Activated T-helper 2 cell treated with anti-CD3 and anti-CD28 coated beads, Interferon-gamma antibody, Interleukin-2, Interleukin-4, amounts not matched to agents 10 μg/mL and 5 μg/mL and 100 μg/mL, durations not matched to agents 14 hours and 24 hours and 36 hours (primary cell): ENCODE measurements around the gene CYP2W1. TPM values are rescaled to one million over a fixed set of nuclear protein-coding genes. Genes with fewer than 3 reads are reported as not detected.
A peak's percentile ranks its signal among the peaks of the same experiment; 100 is the strongest.

Source experiments
- DNase-seq: peaks from one replicate; pipeline ENCODE4 v3.0.0; 2021; ENCODE audit warnings: low spot score
- H3K27ac Mint-ChIP-seq: one replicate; pipeline ENCODE4 v1.8.0; 2021; ENCODE audit warnings: mixed read lengths
- H3K27me3 Mint-ChIP-seq: one replicate; pipeline ENCODE4 v1.8.0; 2021; ENCODE audit warnings: low read depth, mixed read lengths
- H3K36me3 Mint-ChIP-seq: one replicate; pipeline ENCODE4 v1.8.0; 2021; ENCODE audit warnings: low read depth, mixed read lengths
- H3K4me1 Mint-ChIP-seq: one replicate; pipeline ENCODE4 v1.8.0; 2021; ENCODE audit warnings: low read depth, mixed read lengths
- H3K4me3 Mint-ChIP-seq: one replicate; pipeline ENCODE4 v1.8.0; 2021; ENCODE audit warnings: low read depth, mild to moderate bottlenecking, moderate library complexity, mixed read lengths
- H3K9me3 Mint-ChIP-seq: one replicate; pipeline ENCODE4 v1.8.0; 2021; ENCODE audit warnings: mixed read lengths
- intact Hi-C: fragments of 100-400 bp; cut with micrococcal nuclease; formaldehyde crosslinking; loops from one replicate; pipeline ENCODE4 v1.15.1; 2023
- total RNA-seq: library from RNA; stranded (reverse); gene quantifications from 2 replicates; pipeline ENCODE4 v1.2.3, GENCODE V29; 2022

CYP2W1 gene
- total RNA-seq, 1 donor from 2014 or later, result not detected

DNA sequence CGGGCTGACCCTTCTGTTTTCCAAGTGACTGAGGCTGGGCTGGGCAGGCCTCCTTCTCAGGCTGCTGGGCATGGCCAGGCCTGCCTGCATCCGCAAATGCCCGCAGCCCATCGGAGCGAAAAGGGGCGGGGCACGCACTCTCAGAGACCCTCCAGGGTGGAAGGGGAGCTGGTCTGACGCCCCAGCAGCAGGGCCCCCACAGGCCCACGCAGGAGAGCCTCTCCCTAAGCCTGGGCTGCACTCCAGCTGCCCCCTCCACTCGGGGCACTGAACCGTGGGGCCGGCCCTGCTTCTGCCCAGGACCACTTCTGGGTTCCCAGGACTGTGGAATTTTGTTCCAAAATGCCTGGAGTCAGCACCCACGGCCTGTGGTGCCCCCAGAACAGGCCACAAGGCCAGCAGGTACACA lies 37.8 kb upstream of the CYP2W1 start:
- Mint-ChIP-seq H3K9me3 (peaks cover 18% of the 10 kb centered on the region), H3K4me3 (no peak overlapping the region), H3K4me1 (peaks cover 20% of the 10 kb centered on the region), H3K36me3 (peaks cover 16% of the 10 kb centered on the region), H3K27ac (no peak overlapping the region), H3K27me3 (peaks cover 2% of the 10 kb centered on the region)
- intact Hi-C loops, result no loop called here
- DNase-seq, result no peak

DNA sequence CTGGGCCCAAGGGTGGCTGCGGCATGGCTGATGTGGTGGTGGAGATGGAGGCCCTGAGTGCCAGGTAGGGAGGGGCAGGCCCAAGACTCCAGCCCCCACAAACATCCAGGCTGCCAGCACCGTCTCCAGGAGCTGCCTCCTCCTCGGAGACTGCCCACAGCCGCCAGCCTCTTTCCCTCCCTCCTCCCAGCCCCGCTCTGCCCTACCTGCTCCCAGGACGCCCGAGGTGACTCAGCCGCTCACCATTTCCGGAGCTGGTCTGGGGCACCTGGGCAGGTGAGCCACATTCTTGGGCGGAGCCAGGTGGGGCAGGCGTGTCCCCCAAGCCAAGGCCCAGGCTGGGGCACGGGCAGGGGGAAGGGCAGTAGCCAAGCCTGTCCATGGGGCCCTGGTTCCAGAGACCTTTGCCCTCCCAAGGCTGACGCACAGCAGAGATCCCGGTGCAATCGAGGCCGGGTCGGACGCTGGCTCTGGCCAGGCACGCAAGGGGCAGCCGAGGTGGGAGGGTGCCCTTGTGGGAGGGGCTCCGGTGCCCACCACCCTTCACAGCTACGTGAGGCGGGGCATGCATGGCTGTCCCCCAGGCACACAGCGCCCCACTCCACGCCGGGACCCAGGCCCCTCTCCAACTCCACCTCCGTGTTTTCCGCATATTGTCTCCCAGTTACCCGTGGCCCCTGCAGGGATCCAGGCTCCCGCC lies 37.3 kb upstream of the CYP2W1 start:
- no peak overlapping the region for H3K27ac Mint-ChIP-seq

DNA sequence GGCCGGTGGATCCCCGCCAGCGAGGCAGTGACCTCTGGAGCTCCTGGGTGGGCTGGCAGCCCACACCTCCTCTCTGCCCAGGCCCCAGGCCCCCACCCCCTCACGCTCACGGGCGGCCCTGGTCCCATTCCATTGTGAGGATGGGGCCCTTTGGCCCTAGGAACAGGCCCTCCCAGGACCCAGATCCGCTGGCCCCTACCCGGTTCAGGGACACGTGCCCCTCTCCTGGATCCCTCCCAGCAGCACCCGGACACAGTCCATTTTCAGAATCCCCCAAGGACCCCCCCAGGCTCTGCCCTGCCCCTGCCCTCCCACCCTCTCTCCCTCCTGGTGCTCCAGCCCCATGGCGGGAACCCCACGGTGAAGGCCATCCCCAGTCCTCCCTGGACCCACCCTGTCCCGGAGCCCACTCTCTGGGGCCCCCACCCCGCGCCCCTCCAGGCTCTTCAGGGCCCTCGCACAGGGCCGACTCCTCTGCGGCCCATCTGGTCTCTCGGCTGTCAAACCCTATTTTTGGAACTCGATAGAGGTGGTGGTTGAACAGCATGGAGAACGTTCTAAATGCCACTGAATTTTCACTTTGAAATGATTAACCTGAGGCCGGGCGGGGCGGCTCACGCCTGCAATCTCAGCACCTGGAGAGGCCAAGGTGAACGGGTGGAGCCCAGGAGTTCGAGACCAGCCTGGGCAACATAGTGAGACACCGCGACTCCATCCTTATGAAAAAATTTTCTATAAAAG lies 36.6 kb upstream of the CYP2W1 start:
- intact Hi-C loops, result no loop called here
- peaks cover 2% of the 10 kb centered on the region for H3K27me3 Mint-ChIP-seq
- DNase-seq, result no peak
- H3K4me1 Mint-ChIP-seq, result peaks cover 7% of the 10 kb centered on the region
- H3K4me3 Mint-ChIP-seq, result no peak overlapping the region
- peaks cover 6% of the 10 kb centered on the region for H3K9me3 Mint-ChIP-seq
- peaks cover 12% of the 10 kb centered on the region for H3K36me3 Mint-ChIP-seq
- H3K27ac Mint-ChIP-seq, result no peak overlapping the region

More for the DNA sequence above, 37.3 kb upstream of the CYP2W1 start:
- H3K4me1 Mint-ChIP-seq, result peaks cover 14% of the 10 kb centered on the region
- intact Hi-C loops, result no loop called here
- no peak for DNase-seq
- peaks cover 13% of the 10 kb centered on the region for H3K9me3 Mint-ChIP-seq
- H3K27me3 Mint-ChIP-seq, result peaks cover 2% of the 10 kb centered on the region
- H3K4me3 Mint-ChIP-seq, result no peak overlapping the region
- H3K36me3 Mint-ChIP-seq, result peaks cover 14% of the 10 kb centered on the region

DNA sequence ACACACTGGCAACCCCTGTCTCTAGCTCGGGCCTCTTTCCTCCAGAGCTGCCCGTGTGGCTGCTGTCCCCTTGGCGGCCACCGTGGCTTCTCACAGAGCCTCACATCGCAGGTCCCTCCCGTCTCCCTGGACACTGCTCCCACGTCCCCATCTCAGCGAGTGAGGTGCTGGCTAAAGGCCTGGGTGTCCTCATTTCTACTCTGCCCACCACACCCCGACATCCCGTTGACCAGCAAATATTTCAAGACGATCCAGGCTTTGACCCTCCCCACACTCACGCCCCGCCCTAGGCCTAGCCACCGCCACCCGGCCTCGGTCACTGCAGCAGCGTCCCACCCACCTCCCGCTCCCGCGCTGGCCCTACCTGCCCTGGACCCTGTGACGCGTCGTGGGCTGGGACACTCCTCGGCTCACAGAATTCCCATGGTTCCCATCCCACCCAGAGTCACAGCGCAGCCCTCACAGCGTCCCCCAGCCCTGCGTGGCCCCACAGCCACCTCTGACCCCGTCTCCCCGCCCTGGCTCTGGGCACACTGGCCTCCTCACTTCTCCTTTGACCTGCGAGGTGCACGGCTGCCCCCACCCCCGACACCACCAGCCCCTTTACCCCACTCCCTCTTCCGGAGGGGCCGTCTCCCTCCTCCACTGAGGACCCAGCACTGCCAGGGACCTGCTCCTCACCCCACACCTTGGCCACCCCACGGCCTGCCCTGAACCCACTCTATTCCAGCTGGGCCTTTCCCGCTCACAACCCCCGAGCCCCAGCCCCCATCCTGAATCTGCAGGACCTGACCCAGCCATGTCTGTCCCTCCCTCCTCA lies 35.4 kb upstream of the CYP2W1 start:
- Mint-ChIP-seq H3K4me3 (no peak overlapping the region), H3K27me3 (no peaks in the 10 kb centered on the region), H3K9me3 (no peaks in the 10 kb centered on the region), H3K4me1 (peaks cover 1% of the 10 kb centered on the region), H3K27ac (no peak overlapping the region), H3K36me3 (peaks cover 4% of the 10 kb centered on the region)
- intact Hi-C loops, result no loop called here
- DNase-seq, result no peak

DNA sequence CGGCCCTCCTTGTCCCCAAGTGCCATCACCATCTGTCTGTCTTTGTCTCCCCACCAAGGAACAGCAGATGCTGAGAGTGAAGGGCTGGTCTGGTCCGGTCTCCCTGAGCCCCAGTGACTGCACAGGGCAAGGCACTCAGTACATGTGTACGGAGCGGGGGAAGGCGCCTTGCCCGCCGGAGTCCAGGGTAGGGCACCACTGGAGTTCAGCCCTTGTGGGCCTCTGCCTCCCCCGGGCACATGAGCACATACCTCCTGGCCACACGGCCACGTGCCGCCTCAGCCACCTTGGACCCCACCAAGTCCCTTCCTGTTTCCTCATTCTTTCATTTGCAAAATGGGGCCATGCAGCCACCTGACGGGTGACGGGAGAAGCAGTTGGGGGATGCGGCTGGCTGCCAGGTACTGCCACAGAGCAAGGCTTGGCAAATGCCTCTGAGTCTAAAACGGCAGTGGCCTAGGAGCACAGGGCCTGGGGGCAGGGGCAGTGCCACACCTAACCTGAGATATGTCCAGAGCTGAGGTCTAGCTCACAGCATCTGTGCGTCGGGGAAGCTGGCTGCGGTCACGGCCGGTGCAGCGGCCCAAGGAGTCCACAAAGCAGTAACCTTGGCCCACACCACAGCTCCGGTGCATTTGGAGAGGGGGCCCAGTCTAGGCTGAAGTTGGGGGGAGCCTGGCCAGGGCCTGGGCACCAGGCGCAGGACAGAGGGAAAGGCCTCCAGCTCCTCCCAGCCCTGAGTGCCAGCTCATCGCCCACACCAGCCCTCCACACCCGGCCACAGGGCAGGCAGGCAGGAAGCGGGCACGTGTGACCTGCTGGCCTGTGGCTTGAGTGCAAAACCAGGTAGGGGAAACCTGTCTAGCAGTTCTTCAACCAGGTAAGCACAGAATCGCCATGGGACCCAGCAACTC lies 33.7 kb upstream of the CYP2W1 start:
- intact Hi-C loops, result no loop called here
- no peak overlapping the region for H3K27ac Mint-ChIP-seq
- no peak for DNase-seq
- H3K27me3 Mint-ChIP-seq, result no peaks in the 10 kb centered on the region
- no peaks in the 10 kb centered on the region for H3K9me3 Mint-ChIP-seq
- H3K4me1 Mint-ChIP-seq, result peaks cover 2% of the 10 kb centered on the region
- no peak overlapping the region for H3K4me3 Mint-ChIP-seq
- H3K36me3 Mint-ChIP-seq, result peaks cover 4% of the 10 kb centered on the region

DNA sequence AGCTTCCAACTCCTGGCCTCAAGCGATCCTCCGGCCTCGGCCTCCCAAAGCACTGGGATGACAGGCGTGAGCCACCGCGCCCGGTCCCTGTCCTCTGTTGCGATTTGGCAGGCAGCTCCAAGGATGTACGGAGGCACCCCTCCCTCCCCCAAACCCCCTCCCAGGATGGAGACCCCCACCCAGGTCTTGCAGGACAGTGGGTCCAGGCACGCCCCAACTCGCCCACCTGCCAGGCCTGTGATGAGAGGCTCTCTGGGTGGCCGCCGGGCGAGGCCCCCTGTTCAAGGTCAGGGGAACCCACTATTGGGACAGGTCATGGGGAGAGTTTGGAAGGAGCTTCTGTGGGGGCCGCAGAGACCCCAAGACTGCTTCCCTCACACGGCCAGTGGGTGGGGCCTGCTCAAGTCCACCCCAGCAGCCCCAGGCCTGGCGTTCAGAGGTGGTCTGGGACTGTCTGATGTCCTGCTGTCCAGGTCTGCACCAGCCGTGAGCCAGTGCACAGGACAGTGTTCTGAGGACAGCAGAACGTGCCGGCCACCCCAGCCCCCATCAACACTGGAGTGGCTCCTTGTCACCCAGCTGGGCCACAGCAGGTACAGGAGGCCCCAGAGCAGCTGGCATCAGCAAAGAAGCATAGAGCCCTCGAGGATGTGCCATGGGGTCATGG lies 31.0 kb upstream of the CYP2W1 start:
- H3K36me3 Mint-ChIP-seq, result peaks cover 4% of the 10 kb centered on the region
- H3K27ac Mint-ChIP-seq, result no peak overlapping the region
- no peak for DNase-seq
- H3K4me3 Mint-ChIP-seq, result peak overlapping the region; percentile 54
- no peaks in the 10 kb centered on the region for H3K9me3 Mint-ChIP-seq
- peaks cover 8% of the 10 kb centered on the region for H3K27me3 Mint-ChIP-seq
- intact Hi-C loops, result no loop called here
- H3K4me1 Mint-ChIP-seq, result peaks cover 2% of the 10 kb centered on the region

DNA sequence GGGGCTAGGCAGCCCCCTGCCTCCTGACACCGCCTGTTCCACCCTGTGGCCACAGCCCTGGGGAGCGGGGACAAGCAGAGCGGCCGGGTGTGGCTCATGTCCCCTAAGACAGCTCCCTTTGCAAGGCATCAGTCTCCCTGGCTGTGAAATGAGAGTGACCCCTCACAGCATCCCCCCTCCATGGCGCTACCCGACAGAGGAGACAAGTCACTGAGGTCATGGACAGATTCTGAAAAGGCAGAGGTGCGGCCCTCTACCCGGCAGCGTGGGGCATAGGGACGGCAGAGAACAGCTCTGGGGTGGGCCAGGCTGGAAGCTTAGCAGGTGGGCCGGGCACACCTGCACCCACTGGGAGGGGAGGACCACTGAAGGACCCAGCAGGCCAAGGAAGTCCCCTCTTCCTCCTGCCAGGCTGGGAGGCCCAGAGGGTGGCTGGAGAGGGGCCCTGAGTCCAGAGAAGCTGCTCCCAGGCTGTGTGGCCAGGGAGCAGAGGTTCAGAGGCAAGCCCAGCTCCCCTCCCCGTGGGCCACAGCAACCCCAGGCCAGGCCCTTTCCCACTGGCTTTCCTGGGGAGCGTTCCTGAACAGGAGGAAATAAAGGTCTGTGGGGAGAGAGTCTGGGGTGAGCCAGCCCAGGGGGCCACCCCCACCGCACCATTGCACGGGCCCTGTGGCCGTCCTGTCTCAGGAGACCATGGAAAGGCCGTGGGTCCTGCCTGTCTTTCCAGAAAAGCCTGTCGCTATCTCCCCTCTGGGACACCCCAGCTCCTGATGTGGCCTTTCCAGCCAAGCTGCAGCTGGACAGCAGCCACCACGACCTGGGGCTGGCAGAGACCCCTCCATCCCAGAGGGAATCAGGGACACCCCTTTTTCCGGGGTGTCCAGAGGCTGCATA lies 30.2 kb upstream of the CYP2W1 start:
- intact Hi-C loops, result no loop called here
- DNase-seq, result no peak

DNA sequence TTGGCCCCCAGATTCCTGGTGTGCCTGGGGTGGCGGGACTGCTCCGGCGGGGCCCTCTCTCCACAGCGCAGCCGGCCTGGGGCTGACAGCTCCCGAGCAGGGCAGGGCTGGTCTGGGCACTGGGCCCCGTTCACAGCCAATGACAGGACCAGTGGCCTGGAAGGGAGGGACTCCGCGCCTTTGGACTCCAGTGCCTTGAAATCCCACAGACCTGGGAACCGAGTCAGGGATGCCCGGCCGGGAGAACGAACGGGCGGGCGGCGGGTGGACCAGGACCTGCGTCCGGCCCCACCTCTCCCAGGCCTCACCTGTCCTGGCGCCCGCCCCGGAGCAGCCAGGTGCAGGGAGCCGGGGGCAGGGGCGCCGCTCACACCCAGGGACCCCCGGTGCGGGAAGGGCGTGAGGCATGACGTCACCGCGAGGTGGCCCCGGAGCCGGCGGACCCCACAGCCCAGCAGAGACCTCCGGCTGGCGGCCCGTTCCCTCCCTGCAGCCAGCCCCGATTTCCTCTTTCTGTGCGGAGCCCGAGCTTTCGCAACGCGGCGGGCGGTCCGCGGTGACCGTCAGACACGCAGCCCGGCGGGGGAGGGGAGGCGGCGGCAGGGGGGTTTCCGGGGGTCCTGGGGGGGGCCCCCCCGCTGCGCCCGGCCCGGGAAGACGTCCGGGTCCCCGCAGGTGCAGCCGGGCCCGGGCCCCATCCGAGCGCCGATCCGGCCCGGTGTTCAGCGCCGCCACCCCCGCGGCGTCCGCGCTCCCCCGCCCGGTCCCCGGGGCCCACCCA lies 29.2 kb upstream of the CYP2W1 start:
- H3K27ac Mint-ChIP-seq, result no peak overlapping the region
- no peaks in the 10 kb centered on the region for H3K9me3 Mint-ChIP-seq
- H3K4me3 Mint-ChIP-seq, result peak overlapping the region; percentile 52
- peaks cover 4% of the 10 kb centered on the region for H3K36me3 Mint-ChIP-seq
- DNase-seq, result no peak
- intact Hi-C loops, result loop anchor here (1.0 to 2.0 kb wide), 2 partner anchors 45 to 167 kb away; no protein-coding TSS in a partner anchor
- peaks cover 2% of the 10 kb centered on the region for H3K4me1 Mint-ChIP-seq
- peaks cover 8% of the 10 kb centered on the region for H3K27me3 Mint-ChIP-seq

More for the DNA sequence above, 30.2 kb upstream of the CYP2W1 start:
- Mint-ChIP-seq H3K4me1 (peaks cover 2% of the 10 kb centered on the region), H3K27me3 (peaks cover 8% of the 10 kb centered on the region), H3K36me3 (peaks cover 4% of the 10 kb centered on the region), H3K9me3 (no peaks in the 10 kb centered on the region), H3K4me3 (peak overlapping the region; percentile 54), H3K27ac (no peak overlapping the region)

DNA sequence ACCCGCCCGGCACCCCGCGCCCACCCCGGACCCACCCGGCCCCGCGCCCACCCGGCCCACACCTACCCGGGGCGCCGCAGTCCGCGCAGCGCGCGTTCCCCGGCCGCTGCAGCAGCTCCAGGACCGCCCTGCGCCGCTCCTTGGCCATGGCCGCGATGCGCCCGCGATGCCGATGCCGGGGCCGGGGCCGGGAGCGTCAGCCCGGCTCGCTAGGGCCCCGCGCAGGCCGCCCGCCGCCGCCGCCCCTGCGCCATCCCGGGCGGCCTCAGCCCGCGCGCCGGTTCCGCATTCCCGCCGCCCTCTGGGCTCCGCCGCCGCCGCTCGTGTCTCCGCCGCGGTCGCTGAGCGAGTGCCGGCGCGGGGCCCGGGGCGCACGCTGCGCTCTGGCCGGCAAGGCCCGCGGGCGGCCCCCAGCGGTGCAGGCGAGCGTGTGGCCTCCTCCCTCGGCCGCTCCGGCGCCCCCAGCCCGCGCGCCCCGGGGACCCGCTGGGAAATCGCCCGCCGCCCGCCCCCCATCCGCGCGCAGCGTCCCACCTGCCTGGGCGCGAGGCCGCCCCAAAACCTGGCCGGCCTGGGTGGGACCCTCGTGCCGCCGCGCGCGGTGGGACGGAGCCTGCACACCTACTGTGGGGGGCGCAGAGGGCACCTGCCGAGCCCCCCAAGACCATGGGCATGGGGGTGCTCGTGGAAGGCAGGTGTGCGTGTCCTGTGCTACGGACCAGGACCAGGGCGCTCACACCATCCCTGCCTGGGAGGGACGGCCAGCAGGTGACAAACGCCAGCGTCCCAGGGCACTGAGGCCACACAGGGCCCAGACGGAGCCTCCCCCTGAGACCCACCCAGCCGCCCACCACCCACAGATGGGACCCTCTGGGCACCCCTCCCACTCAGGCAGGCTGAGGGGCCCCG lies 28.4 kb upstream of the CYP2W1 start, which contains the start of gene ADAP1:
Gene ADAP1 (minus strand): TSS at position 351 of the 909 bp plus-strand sequence. CDS start 203 bp downstream, at position 148.
- Mint-ChIP-seq H3K4me3 (peak within 1 kb of the TSS; percentile 71), H3K27ac (peak within 1 kb of the TSS; percentile 28), H3K9me3 (no peaks in the 10 kb centered on the region), H3K36me3 (peaks cover 4% of the 10 kb centered on the region), H3K27me3 (peaks cover 8% of the 10 kb centered on the region), H3K4me1 (peaks cover 2% of the 10 kb centered on the region)
- intact Hi-C loops, result loop anchor here (1.0 to 5.0 kb wide), 3 partner anchors 32 to 168 kb away; no protein-coding TSS in a partner anchor
- DNase-seq, result peak; percentile 48
